C4-2B (cell line): Measurements from ENCODE around the gene SIX2.

Experiments used
- H3K27ac ChIP-seq: fragments of 450-650 bp; 2 replicates; pipeline ENCODE4 v1.5.1; 2017
- ZFX ChIP-seq: fragments of 450-650 bp; IDR thresholded peaks from 2 replicates; pipeline ENCODE4 v1.6.1; 2017
- TF ChIP-seq, protein P1 (sequence below): fragments of 450-650 bp; conservative IDR thresholded peaks from 2 replicates; pipeline ENCODE4 v1.5.1; 2017; ENCODE audit warnings: mild to moderate bottlenecking

The SIX2 gene

DNA sequence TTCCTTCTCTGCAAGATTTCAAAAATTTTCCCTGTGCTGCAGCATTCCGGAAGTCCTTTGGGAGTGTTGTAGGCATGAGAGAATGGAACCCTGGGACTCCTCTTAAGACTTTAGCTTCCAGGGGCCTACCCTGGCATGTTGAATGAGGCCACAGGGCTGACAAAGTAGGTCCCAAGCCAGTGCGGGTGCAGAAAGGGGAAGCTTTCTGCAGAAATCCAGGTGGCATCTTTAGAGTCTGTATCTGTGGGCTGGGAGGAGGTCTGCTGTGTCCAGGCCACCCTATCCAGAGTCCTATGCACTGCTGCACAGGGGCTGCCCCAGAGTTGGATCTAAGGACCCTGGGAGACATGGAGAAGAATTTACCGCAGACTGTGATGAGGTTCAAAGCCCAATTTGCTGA lies 1.9 kb upstream of the SIX2 start:
- TF ChIP-seq, protein P1, sequence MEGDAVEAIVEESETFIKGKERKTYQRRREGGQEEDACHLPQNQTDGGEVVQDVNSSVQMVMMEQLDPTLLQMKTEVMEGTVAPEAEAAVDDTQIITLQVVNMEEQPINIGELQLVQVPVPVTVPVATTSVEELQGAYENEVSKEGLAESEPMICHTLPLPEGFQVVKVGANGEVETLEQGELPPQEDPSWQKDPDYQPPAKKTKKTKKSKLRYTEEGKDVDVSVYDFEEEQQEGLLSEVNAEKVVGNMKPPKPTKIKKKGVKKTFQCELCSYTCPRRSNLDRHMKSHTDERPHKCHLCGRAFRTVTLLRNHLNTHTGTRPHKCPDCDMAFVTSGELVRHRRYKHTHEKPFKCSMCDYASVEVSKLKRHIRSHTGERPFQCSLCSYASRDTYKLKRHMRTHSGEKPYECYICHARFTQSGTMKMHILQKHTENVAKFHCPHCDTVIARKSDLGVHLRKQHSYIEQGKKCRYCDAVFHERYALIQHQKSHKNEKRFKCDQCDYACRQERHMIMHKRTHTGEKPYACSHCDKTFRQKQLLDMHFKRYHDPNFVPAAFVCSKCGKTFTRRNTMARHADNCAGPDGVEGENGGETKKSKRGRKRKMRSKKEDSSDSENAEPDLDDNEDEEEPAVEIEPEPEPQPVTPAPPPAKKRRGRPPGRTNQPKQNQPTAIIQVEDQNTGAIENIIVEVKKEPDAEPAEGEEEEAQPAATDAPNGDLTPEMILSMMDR: no peak
- TF ChIP-seq ZFX: no peak

DNA sequence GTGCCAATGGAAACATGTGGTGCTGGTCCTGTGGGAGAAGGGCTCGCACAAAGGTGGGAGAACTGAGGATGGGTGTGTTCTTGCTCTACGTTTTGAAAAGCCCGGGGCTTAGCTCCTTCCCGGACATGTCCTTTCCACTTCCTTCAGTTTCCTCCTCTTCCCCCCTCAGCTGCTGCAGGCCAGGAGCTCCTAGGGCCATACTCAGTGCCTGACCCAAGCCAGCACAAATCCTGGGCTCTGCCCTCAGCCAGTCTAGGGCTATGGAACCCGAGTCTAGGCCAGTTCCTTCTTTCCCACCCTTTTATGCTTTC lies 1.4 kb upstream of the SIX2 start:
- H3K27ac ChIP-seq: no peak overlapping the region
- TF ChIP-seq ZFX: no peak
- TF ChIP-seq, protein P1: no peak

More for the DNA sequence above, 1.9 kb upstream of the SIX2 start:
- no peak overlapping the region for H3K27ac ChIP-seq

DNA sequence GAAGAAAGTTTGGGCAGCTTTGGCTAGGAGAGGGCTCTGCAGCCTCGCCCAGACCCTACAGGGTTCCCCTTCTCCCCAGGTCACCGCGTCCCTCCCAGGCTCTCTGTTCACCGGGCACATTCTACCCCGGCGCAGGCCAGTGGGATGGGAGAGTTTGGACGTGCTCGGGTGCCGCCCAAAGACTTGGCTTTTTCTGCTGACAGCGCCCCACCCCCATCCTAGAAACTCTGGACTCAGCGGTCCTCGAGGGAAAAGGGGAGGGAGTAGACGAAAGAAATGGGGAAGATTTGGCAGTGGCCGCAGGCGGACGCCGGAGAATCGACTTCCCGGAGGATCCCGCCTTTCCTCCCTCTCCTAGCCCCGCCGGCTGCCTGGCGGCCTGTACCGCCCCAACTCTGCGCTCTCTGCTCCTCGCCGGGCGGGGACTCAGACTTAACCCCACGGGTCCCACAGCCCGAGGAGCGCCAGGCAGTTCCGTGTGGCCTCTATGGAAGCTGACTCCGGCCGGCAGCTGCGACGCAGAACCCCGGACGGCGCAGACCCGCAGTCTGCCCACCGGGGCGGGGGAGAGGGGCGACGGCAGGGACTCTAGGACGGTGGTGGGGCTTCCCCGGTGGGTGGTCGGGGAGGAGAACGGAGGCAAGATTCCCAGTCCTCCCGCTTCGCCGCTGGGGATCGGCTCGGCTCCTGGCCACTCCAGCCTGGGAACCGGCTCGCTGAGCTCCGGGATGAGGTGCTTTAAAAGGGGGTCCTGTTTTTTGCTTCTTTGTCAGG lies 863 bp upstream of the SIX2 start:
- peak overlapping the region; percentile 56; the same call in 1 of the 2 replicates for H3K27ac ChIP-seq

DNA sequence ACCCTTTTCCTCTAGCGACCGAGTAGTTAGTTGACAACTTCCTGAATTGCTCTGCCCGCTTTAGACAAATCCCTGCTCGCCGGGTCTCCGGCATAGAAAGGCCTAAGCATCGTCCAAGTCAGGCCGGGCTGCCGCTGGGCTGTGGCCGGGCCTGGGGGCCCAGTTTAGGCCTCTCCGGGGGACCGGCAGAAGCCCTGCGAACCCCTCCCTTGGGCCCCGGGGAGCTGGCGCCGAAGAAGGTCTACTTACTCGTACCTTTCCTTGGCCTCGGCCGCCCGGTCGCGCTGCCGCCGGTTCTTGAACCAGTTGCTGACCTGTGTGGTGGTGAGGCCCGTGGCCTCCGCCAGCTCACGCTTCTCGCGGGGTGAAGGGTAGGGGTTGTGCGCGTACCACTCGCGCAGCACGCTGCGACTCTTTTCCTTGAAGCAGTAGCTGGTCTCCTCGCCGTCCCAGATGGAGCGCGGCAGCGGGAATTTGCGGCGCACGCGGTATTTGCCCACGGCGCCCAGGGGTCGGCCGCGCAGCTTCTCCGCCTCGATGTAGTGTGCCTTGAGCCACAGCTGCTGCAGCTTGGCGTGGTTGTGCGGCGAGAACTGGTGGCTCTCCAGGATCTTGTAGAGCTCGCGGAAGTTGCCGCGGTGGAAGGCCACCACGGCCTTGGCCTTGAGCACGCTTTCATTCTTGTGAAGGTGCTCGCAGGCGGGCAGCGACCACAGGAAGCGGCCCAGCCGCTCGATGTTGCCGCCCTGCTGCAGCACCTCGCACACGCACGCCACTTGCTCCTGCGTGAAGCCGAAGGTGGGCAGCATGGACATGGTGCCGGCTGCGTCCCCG lies 739 bp downstream of the SIX2 start:
- H3K27ac ChIP-seq: peak overlapping the region; percentile 56
- TF ChIP-seq, protein P1: no peak; the same call in 1 of the 2 replicates
- 0 out of 2 replicates have a peak, but pooled peaks have one; percentile 33 for TF ChIP-seq ZFX

More for the DNA sequence above, 863 bp upstream of the SIX2 start:
- no peak for TF ChIP-seq ZFX
- TF ChIP-seq, protein P1: no peak

DNA sequence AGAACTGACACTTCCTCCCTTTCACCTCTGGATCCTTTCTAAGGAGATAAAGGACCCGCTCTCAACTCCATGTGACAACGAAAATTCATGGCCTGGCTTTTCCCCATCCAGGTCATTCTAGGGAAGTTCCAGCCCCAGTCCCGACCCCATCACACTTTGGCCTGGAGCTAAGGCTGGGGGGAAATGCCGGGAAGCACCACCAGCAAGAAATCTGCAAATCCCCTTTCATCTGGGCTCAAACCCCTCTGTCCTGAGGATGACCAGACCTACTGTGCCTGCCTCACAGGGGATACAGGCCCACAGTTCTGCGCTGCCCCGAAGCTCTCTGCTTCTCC lies 1.3 kb downstream of the SIX2 start:
- TF ChIP-seq, protein P1: no peak
- no peak for TF ChIP-seq ZFX
- H3K27ac ChIP-seq: no peak overlapping the region

DNA sequence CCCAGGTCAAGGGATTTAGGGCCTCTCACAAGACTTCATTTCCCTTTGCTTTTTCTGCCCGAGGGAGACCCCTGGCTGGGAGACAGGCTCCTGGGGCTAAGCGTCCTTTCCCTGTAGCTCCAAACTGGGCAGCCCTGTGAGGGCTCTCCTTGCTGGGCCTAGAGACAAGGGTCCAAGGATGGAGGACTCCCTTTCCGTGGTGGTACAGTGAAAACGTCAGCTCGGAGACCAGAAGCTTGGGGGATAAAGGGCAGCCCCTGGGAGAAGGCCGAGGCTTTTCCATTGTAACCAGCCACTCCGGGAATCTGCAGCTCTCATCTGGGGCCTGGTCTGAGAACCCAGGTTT lies 2.3 kb downstream of the SIX2 start:
- no peak for TF ChIP-seq ZFX
- TF ChIP-seq, protein P1: no peak

DNA sequence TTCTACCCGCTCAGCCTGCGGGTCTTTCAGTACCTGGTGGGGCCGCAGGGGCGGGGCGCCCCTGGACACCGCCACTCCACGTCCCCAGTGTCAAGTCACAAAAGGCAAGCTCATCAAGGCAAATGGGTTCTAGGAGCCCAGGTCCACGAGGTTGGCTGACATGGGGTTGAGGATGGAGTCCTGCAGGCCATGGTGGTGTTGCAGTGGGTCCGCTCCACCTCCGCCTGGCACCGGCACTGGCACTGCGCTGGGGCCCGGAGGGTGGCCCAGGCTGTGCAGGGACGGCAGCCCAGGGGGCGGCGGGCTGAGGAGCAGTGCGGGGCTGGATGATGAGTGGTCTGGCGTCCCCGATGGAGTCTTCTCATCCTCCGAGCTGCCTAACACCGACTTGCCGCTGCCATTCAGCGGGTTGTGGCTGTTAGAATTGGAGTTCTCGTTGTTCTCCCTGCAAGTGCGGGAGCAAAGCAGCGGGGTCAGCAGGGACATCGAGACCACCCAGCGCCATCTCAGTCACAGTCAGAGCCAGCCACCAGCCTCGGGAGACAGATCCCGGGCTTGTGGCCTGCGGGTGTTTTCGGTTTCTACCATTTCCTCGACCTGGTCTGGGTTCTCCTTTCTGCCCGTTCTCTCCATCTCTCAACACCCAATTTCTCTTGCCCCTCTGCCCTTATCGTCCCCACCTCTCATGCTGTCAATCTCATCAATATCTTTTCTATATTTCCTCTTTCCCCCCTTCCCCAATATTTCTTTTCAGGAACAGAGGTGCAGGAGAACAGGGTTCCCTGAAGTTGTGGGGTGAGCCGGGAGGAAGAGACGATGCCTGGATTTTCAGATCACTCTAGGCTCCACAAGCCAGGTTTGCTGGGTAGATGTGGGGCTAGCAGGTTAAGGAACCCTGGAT lies 3.0 kb downstream of the SIX2 start:
- no peak overlapping the region for H3K27ac ChIP-seq
- TF ChIP-seq ZFX: no peak
- TF ChIP-seq, protein P1: no peak

More for the DNA sequence above, 2.3 kb downstream of the SIX2 start:
- no peak overlapping the region for H3K27ac ChIP-seq
